GM06990 (cell line): ENCODE data around the gene VIM.

Experiments
- DNase-seq: peaks from one replicate; pipeline ENCODE4 v3.0.0-alpha.2; 2011; ENCODE audit not compliant: insufficient read length; ENCODE audit errors: extremely low read depth
- H3K27me3 ChIP-seq: replicated peaks from 2 replicates; pipeline ENCODE4 v1.6.0; 2011; ENCODE audit warnings: low read length; ENCODE audit not compliant: control insufficient read depth, insufficient read depth
- H3K36me3 ChIP-seq: 2 replicates; pipeline ENCODE4 v1.5.1; 2011; ENCODE audit warnings: low read length; ENCODE audit not compliant: control insufficient read depth, insufficient read depth
- H3K4me3 ChIP-seq: replicated peaks from 2 replicates; pipeline ENCODE4 v1.5.1; 2011; ENCODE audit warnings: low read depth, mild to moderate bottlenecking, control low read depth, low read length
- CTCF ChIP-seq: IDR thresholded peaks from 2 replicates; pipeline ENCODE4 v1.5.1; 2011; ENCODE audit warnings: low read length, control low read depth, mild to moderate bottlenecking, inconsistent platforms; ENCODE audit not compliant: insufficient read depth, poor library complexity, severe bottlenecking

VIM gene

GRCh38 chr10:17234431-17234945, 6.4 kb downstream of the VIM start:
- Histone ChIP-seq H3K4me3 (no peak overlapping the region), H3K36me3 (peaks cover 13% of the 10 kb centered on the region)
- no peak for TF ChIP-seq CTCF

GRCh38 chr10:17235136-17235535, 7.1 kb downstream of the VIM start:
- TF ChIP-seq CTCF: no peak
- Histone ChIP-seq H3K27me3 (no peaks in the 10 kb centered on the region), H3K4me3 (no peak overlapping the region), H3K36me3 (peaks cover 13% of the 10 kb centered on the region)
- DNase-seq: no peak

More at GRCh38 chr10:17234431-17234945, 6.4 kb downstream of the VIM start:
- no peak for DNase-seq
- no peaks in the 10 kb centered on the region for H3K27me3 ChIP-seq

GRCh38 chr10:17236468-17237148, 8.6 kb downstream of the VIM start:
- DNase-seq: no peak
- H3K27me3 ChIP-seq: no peaks in the 10 kb centered on the region
- H3K4me3 ChIP-seq: no peak overlapping the region
- H3K36me3 ChIP-seq: peaks cover 13% of the 10 kb centered on the region
- TF ChIP-seq CTCF: no peak

- peaks cover 13% of the 10 kb centered on the region for H3K36me3 ChIP-seq
- no peak for DNase-seq
- no peak for TF ChIP-seq CTCF
- no peak overlapping the region for H3K4me3 ChIP-seq
- no peaks in the 10 kb centered on the region for H3K27me3 ChIP-seq
Measured at GRCh38 chr10:17237149-17237527, 9.1 kb downstream of the VIM start.

- peaks cover 13% of the 10 kb centered on the region for H3K36me3 ChIP-seq
- no peak for DNase-seq
- no peaks in the 10 kb centered on the region for H3K27me3 ChIP-seq
- H3K4me3 ChIP-seq: no peak overlapping the region
- no peak for TF ChIP-seq CTCF
Measured at GRCh38 chr10:17237915-17238444, 9.9 kb downstream of the VIM start.
